A549 (cell line): ENCODE results near the gene DDB1. TPM values are rescaled to one million over a fixed set of nuclear protein-coding genes. Genes with fewer than 3 reads are reported as not detected.

Experiments
- ATAC-seq, 2 experiments: fragments of 200-7000 bp in 1 of 2; fragments of >200 bp in 1 of 2; cut with Nextera tagmentation in 1 of 2; cut with Tn5 transposase in 1 of 2; 3 replicates each; pipeline versions ENCODE4 v1.8.0 to v1.9.1; 2018 to 2020; ENCODE audit warnings: mild to moderate bottlenecking in 1 of 2, moderate library complexity in 1 of 2
- CTCF ChIA-PET: fragments of 300-600 bp; sonication (Branson Sonifier 250); formaldehyde crosslinking; extraction: SDS; loops from one replicate; lab custom pipeline; 2021; ENCODE audit warnings: antibody characterized with exemption, inconsistent platforms; lab: Yijun Ruan, JAX
- POLR2A ChIA-PET: fragments of 350-600 bp; formaldehyde crosslinking; extraction: SDS; loops from one replicate; lab custom pipeline; 2021; ENCODE audit warnings: antibody characterized with exemption, inconsistent platforms; lab: Yijun Ruan, JAX
- DNase-seq, 2 experiments: peaks; one replicate each; pipeline versions ENCODE4 v3.0.0 to v3.0.0-alpha.2; 2011 to 2016; ENCODE audit warnings: low read depth in 1 of 2, low spot score in 1 of 2
- FAIRE-seq: peaks from 2 replicates; lab custom pipeline; 2011; peaks lifted over from hg19 to GRCh38; lab: Jason Lieb, UNC
- H3K27ac ChIP-seq, 2 experiments: fragments of >200 bp; sonication (Bioruptor Twin); formaldehyde crosslinking; 3 replicates each; pipeline ENCODE4 v1.5.1; 2016 to 2017
- H3K4me1 ChIP-seq: fragments of >200 bp; sonication (Bioruptor Twin); formaldehyde crosslinking; 3 replicates; pipeline ENCODE4 v1.6.1; 2016
- H3K4me2 ChIP-seq: fragments of >200 bp; sonication (Bioruptor Twin); formaldehyde crosslinking; 3 replicates; pipeline ENCODE4 v1.6.1; 2016
- H3K4me3 ChIP-seq: fragments of >200 bp; sonication (Bioruptor Twin); formaldehyde crosslinking; 3 replicates; pipeline ENCODE4 v1.5.1; 2016
- H3K9me3 ChIP-seq: fragments of >200 bp; sonication (Bioruptor Twin); formaldehyde crosslinking; 3 replicates; pipeline ENCODE4 v1.6.1; 2016
- CHD2 ChIP-seq: fragments of 150-350 bp; IDR thresholded peaks from 2 replicates; pipeline ENCODE4 v1.6.1; 2014; ENCODE audit warnings: low read length; ENCODE audit not compliant: partially characterized antibody
- EHF ChIP-seq: fragments of 250-450 bp; sonication (Bioruptor Pico); IDR thresholded peaks from 2 replicates; pipeline ENCODE4 v1.5.0; 2020; ENCODE audit warnings: mild to moderate bottlenecking
- EHMT2 ChIP-seq: fragments of 200-600 bp; sonication (generic); IDR thresholded peaks from 2 replicates; pipeline ENCODE4 v1.6.1; 2016; ENCODE audit warnings: antibody characterized with exemption, low read depth, mild to moderate bottlenecking, moderate library complexity
- FOSL2 ChIP-seq, 2 experiments: fragments of 450-650 bp in 1 of 2; fragments of >200 bp in 1 of 2; sonication (Bioruptor Twin) in 1 of 2; formaldehyde crosslinking; IDR thresholded peaks; 2 replicates each; pipeline versions ENCODE4 v1.5.0 to v1.6.1; 2016 to 2020; ENCODE audit warnings: mild to moderate bottlenecking in 1 of 2, moderate library complexity in 1 of 2
- HOXA7 ChIP-seq: fragments of 250-450 bp; sonication (Bioruptor Pico); IDR thresholded peaks from 2 replicates; pipeline ENCODE4 v1.5.0; 2020; ENCODE audit warnings: mild to moderate bottlenecking, moderate library complexity
- HOXB5 ChIP-seq: fragments of 250-450 bp; sonication (Bioruptor Pico); IDR thresholded peaks from 2 replicates; pipeline ENCODE4 v1.5.0; 2020; ENCODE audit warnings: mild to moderate bottlenecking, moderate library complexity
- JUN ChIP-seq, 2 experiments: fragments of >200 bp; sonication (Bioruptor Twin); formaldehyde crosslinking; IDR thresholded peaks; 2 replicates in 1 of 2; 3 replicates in 1 of 2; pipeline ENCODE4 v1.6.1; 2016 to 2017
- MAFK ChIP-seq: fragments of 450-650 bp; IDR thresholded peaks from 2 replicates; pipeline ENCODE4 v1.6.1; 2014; ENCODE audit not compliant: partially characterized antibody
- MYC ChIP-seq: IDR thresholded peaks from 2 replicates; pipeline ENCODE4 v1.6.1; 2012; ENCODE audit warnings: mild to moderate bottlenecking, inconsistent platforms, low read length, improper control_type of control experiment, borderline replicate concordance
- PHF8 ChIP-seq: fragments of 200-600 bp; sonication (generic); IDR thresholded peaks from 2 replicates; pipeline ENCODE4 v1.6.1; 2016; ENCODE audit warnings: low read depth, mild to moderate bottlenecking, antibody characterized with exemption, moderate library complexity, borderline replicate concordance
- RAD21 ChIP-seq, 2 experiments: fragments of >200 bp in 1 of 2; sonication (Bioruptor Twin) in 1 of 2; formaldehyde crosslinking in 1 of 2; IDR thresholded peaks in 1 of 2; conservative IDR thresholded peaks in 1 of 2; 2 replicates in 1 of 2; 3 replicates in 1 of 2; pipeline ENCODE4 v1.6.1; 2012 to 2018; ENCODE audit warnings: inconsistent platforms in 1 of 2
- RARB ChIP-seq: fragments of 250-450 bp; sonication (Bioruptor Pico); IDR thresholded peaks from 2 replicates; pipeline ENCODE4 v1.8.0; 2021; ENCODE audit warnings: mild to moderate bottlenecking, moderate library complexity
- RNF2 ChIP-seq: fragments of 200-600 bp; sonication (generic); IDR thresholded peaks from 2 replicates; pipeline ENCODE4 v1.6.1; 2016; ENCODE audit warnings: low read depth, mild to moderate bottlenecking, antibody characterized with exemption, moderate library complexity, borderline replicate concordance
- SMC3 ChIP-seq: fragments of >200 bp; sonication (Bioruptor Twin); formaldehyde crosslinking; IDR thresholded peaks from 3 replicates; pipeline ENCODE4 v1.6.1; 2018; ENCODE audit warnings: inconsistent platforms
- ZC3H11A ChIP-seq: fragments of 450-650 bp; IDR thresholded peaks from 2 replicates; pipeline ENCODE4 v1.6.1; 2014; ENCODE audit warnings: antibody characterized with exemption, mild to moderate bottlenecking
- ZFP36 ChIP-seq: fragments of 450-650 bp; IDR thresholded peaks from 2 replicates; pipeline ENCODE4 v1.6.1; 2014; ENCODE audit warnings: borderline replicate concordance; ENCODE audit not compliant: partially characterized antibody
- ZSCAN20 ChIP-seq: fragments of 250-450 bp; sonication (Bioruptor Pico); IDR thresholded peaks from 2 replicates; pipeline ENCODE4 v1.8.0; 2022; ENCODE audit warnings: mild to moderate bottlenecking, moderate library complexity
- WGBS: methylation state at CpG from one replicate; pipeline ENCODE4 v1.1.6; 2017; ENCODE audit errors: missing lambda C conversion rate; 5-methylcytosine and 5-hydroxymethylcytosine counted together
- polyA plus RNA-seq, 4 experiments: library from polyadenylated mRNA; depleted of rRNA in 3 of 4; stranded (reverse); fragments of >200 nt; fragmentation: RNase III in 1 of 4; extraction: RNeasy Plus Mini Kit Qiagen cat#74134 plus additional on column Dnase treatment in 1 of 4; gene quantifications; 2 replicates in 3 of 4; 3 replicates in 1 of 4; pipeline ENCODE4 v1.2.3, GENCODE V29; 2011 to 2017
- TF ChIP-seq, protein P1 (sequence below): IDR thresholded peaks from 2 replicates; pipeline ENCODE4 v1.6.1; 2012; ENCODE audit warnings: low read depth, borderline replicate concordance

DDB1 gene
- polyA plus RNA-seq, 2 of the 4 experiments (the other 2 are of a cell fraction): 149 to 222 TPM

DNA sequence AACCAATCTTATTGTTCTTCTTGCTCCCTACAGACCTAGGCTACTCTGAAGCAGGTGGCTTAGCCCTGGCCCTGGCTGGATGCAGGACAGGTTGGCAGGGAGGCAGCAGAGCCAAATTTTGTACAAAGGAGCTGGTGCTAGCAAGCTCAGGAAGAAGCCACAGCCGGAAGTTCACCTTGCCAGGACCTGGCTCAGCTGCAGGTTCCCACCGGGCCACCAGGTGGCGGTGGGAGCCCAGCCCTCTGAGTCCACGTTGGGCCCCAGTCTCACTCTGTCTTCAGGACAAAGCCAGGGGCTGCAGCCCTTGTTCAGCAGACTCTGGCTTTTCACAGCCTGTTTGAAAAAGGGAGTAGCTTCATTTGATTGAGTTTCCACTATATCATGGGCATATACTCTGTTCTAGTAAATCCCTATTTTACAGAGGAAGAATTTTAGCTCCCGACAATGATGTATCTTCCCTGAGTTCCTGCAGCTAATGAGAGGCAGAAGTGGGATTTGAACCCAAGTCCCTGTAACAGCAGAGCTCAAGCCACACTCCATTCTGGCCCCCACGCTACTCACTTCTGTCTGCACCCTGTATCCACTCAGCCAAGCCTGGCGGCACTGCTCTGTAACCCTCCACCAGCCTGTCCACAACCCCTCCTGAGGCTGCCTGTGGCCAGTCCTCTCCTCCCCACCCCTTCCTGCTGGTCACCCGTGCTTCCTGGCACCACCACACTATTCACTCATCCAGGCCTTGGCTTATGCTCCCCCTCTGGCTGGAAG is 3.4 kb upstream of the DDB1 start (continued):
- 0 out of 2 replicates have a peak, but pooled peaks have one; percentile 25 for TF ChIP-seq HOXB5
- TF ChIP-seq SMC3: peak; percentile 97
- no peak; a peak in 1 of 5 replicates for TF ChIP-seq JUN (IDR thresholded peaks at IDR 0.05)
- TF ChIP-seq ZSCAN20 (CRISPR knock-in tag): no peak
- TF ChIP-seq ZFP36: no peak
- peak; percentile 90 to 92 for TF ChIP-seq RAD21 (conservative IDR thresholded peaks at IDR 0.05 in 1 of 2, IDR thresholded peaks at IDR 0.05 in 1 of 2)

DNA sequence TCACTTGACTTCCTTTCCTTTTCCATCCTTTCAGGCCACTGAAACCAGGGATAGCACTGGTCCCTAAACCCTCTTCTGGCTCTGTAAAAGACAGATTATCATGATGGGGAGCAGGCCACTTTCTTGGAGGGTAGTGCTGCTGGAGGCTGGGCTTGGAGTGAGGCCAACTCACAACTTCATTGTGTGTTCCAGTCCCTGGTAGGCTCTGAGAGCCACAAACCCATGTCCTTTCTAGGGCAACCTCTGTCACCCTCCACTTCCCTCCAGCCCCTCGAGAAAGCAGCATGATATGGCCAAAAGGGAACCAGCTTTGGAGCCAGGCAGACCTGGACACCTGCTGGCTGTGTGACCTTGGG is 2.4 kb upstream of the DDB1 start:
- CTCF ChIA-PET: interaction anchor here (0.9 to 10.9 kb wide), 15 partner anchors 8 to 111 kb away, joined by 3 to 552 read pairs (median 9); partner anchors contain the start of genes CYB561A3, TMEM138 and TMEM216
- FAIRE-seq (no peak), ATAC-seq (no peak), DNase-seq (no peak)
- WGBS: 91% methylated on average over 1 of the region's 1 CpG
- Histone ChIP-seq H3K27ac (peak overlapping the region in 1 of 2 experiments; percentile 93; a peak in 1 of 6 replicates), H3K4me3 (no peak overlapping the region), H3K4me1 (peaks cover 35% of the 10 kb centered on the region), H3K9me3 (no peaks in the 10 kb centered on the region), H3K4me2 (no peak overlapping the region)
- no peak for TF ChIP-seq RNF2
- TF ChIP-seq CHD2: no peak
- TF ChIP-seq, protein P1, sequence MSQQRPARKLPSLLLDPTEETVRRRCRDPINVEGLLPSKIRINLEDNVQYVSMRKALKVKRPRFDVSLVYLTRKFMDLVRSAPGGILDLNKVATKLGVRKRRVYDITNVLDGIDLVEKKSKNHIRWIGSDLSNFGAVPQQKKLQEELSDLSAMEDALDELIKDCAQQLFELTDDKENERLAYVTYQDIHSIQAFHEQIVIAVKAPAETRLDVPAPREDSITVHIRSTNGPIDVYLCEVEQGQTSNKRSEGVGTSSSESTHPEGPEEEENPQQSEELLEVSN: no peak
- TF ChIP-seq MAFK: no peak
- no peak for TF ChIP-seq FOSL2 (IDR thresholded peaks at IDR 0.05)
- no peak for TF ChIP-seq FOSL2 (CRISPR knock-in tag; IDR thresholded peaks at IDR 0.05)
- no peak for TF ChIP-seq RARB (CRISPR knock-in tag)
- no peak for TF ChIP-seq MYC
- TF ChIP-seq HOXA7 (CRISPR knock-in tag): no peak
- TF ChIP-seq ZC3H11A: no peak
- POLR2A ChIA-PET: interaction anchor here (1.5 to 7.9 kb wide), 3 partner anchors 26 to 57 kb away, joined by 12 to 67 read pairs (median 40); partner anchors contain the start of genes CYB561A3, TMEM138 and TMEM216

DNA sequence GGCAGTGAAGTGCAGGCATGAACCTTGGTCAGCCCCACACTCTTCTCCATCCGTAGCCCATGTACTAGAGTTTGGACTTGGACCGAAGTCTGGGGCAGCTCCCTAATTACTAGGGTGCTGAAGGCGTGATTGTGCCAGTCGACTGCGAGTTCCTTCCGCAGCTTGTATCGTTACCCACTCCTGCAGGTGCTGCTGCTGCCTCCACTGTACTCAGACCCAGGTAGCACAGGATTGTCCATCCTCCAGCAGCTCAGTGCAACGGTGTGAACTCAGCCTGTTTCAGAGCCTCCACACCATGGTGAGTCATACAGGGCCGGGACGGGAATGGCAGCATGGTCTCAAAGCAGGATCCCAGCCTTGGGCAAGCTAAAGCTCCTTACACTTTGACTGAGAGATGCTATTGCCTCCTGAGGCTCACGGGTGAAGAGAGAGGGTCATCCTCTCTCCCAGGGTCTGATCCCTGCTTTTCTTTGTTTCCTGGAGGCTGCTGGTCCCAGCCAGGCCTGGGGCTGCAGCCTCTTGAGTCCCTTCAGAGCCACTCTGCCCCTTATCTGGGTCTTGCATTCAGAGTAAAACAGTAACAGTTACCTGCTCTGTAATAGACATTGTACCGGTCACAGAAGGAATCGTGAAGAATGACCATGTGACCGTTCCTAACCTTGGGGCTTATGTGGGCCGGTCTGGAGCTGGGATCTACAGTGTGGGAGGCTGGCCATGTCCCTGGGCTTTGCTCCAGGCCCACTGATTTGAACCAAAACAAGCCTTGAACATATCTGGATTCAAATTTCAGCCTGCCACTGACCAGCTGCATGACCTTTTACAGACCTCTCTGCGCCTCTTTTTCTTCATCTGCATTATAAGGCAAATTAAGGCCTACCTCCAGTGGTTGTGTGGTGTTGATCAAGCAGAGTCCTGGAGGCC is 1.8 kb upstream of the DDB1 start:
- peaks cover 35% of the 10 kb centered on the region for H3K4me1 ChIP-seq

More for the DNA sequence above, 1.8 kb upstream of the DDB1 start:
- POLR2A ChIA-PET: interaction anchor here (1.6 to 7.9 kb wide), 5 partner anchors 26 to 58 kb away, joined by 5 to 67 read pairs (median 7); partner anchors contain the start of genes CYB561A3, TMEM138 and TMEM216
- no peak for ATAC-seq
- no peak for DNase-seq
- Histone ChIP-seq H3K9me3 (no peaks in the 10 kb centered on the region), H3K4me3 (no peak overlapping the region)
- 88% methylated on average over 16 of the region's 16 CpGs for WGBS
- TF ChIP-seq HOXA7 (CRISPR knock-in tag) (no peak), FOSL2 (IDR thresholded peaks at IDR 0.05) (no peak), FOSL2 (CRISPR knock-in tag; IDR thresholded peaks at IDR 0.05) (peak; percentile 29; the same call in 1 of the 2 replicates), EHF (CRISPR knock-in tag) (no peak), EHMT2 (no peak), PHF8 (no peak), MAFK (no peak)
- TF ChIP-seq, all 56 proteins: peak for 1
- H3K27ac ChIP-seq: peak overlapping the region; percentile 93 to 96; a peak in 5 of 6 replicates
- no peak for FAIRE-seq
- peak overlapping the region; percentile 80 for H3K4me2 ChIP-seq
- CTCF ChIA-PET: interaction anchor here (1.3 to 10.9 kb wide), 10 partner anchors 8 to 142 kb away, joined by 3 to 552 read pairs (median 14); partner anchors contain the start of genes CYB561A3, TMEM138 and TMEM216
